Activated naive CD8-positive, alpha-beta T cell (primary cell): ENCODE data around the gene MBD4.
"Not testable (repeated sequence)": the region's sequence is repeated elsewhere in the genome, so short reads cannot be mapped to it uniquely, and the experiment has no call there.

Source experiments
- H3K27ac Mint-ChIP-seq: one replicate; pipeline ENCODE4 v1.8.0; 2021; ENCODE audit warnings: mixed read lengths
- H3K27me3 Mint-ChIP-seq: one replicate; pipeline ENCODE4 v1.8.0; 2021; ENCODE audit warnings: mixed read lengths
- H3K36me3 Mint-ChIP-seq: one replicate; pipeline ENCODE4 v1.8.0; 2021; ENCODE audit warnings: mixed read lengths
- H3K4me1 Mint-ChIP-seq: one replicate; pipeline ENCODE4 v1.8.0; 2021; ENCODE audit warnings: low read depth, mixed read lengths
- H3K4me3 Mint-ChIP-seq: one replicate; pipeline ENCODE4 v1.8.0; 2021; ENCODE audit warnings: mild to moderate bottlenecking, mixed read lengths
- H3K9me3 Mint-ChIP-seq: one replicate; pipeline ENCODE4 v1.8.0; 2021; ENCODE audit warnings: low read depth, mixed read lengths

Gene MBD4

DNA sequence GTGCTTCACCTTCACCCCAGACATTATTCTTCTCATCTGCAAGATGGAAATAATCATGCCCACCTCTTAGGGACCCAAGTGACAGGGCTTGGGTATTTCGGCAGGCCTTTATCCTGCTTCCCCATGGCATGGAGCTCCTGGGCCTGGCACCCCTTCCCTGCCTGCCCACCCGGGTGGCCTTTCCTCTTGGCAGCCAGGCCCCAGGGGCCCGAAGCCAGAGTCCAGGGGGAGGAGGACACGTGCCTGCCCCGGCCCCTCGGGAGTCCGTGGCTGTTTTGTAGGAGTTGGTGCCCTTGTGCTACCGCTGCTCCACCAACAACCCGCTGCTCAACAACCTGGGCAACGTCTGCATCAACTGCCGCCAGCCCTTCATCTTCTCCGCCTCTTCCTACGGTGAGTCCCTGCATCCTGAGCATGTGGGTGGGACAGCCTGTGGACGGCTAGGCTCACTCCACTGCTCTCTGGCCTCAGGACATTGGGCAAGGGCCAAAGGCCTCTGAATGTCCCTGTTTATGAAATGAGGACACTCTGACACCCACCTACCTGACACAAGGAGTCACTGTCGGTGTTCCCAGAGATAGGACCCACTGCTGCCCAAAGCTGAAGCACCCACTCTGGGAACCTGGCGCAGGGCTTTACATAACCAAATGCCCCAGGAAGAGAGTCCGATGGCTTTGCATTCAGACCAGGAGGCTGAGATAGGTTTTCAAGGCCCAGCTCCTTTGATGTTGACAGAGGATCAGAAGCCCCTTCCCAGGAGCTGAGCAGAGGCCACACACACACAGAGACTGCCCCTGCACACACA is 45.8 kb downstream of the MBD4 start:
- H3K4me1 Mint-ChIP-seq, result peaks cover 27% of the 10 kb centered on the region
- H3K9me3 Mint-ChIP-seq, H3K36me3 Mint-ChIP-seq, H3K27ac Mint-ChIP-seq, H3K27me3 Mint-ChIP-seq, H3K4me3 Mint-ChIP-seq: not testable (repeated sequence)

GRCh38 chr3:129393271-129393670 is 46.5 kb downstream of the MBD4 start:
- peaks cover 4% of the 10 kb centered on the region for H3K36me3 Mint-ChIP-seq
- peaks cover 22% of the 10 kb centered on the region for H3K4me1 Mint-ChIP-seq
- H3K27me3 Mint-ChIP-seq, result no peaks in the 10 kb centered on the region
- no peak overlapping the region for H3K4me3 Mint-ChIP-seq
- H3K27ac Mint-ChIP-seq, result no peak overlapping the region
- no peaks in the 10 kb centered on the region for H3K9me3 Mint-ChIP-seq

DNA sequence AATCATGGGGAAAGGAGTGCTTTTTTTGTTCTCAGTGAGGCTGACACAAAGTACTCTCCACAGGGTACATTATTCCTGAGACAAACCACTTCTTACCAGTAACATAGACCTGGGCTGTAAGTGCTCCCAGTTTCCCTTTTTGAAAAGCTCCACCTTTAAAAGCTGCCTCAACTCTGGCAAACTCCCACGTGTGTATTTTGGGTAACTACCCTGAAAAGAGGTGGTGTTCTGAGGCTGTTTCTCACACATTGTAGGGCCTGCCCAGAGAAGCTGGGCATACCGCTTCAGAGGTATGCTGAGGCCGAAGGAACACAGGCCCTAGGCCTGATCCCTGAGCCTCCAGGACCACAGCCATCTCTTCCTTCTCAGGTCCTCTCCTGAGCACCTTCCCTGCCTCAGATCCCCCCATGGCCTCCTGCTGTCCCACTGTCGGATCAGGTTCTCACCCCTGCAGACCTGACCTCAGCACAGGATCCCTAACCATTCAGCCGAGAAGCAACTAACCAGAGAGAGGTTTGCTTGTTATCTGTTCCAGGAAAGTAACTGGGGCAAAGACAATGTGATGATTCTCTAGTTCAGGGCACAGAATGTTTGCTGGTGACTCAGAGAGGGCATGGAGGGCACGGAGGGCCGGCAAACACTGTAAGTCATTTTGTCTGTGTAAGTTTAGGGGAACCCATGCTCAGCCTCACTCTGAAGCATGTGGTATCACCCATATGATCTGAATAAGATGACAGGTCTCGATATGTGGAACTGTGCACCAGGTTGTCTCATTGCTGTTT is 47.5 kb downstream of the MBD4 start:
- peaks cover 12% of the 10 kb centered on the region for H3K36me3 Mint-ChIP-seq

GRCh38 chr3:129391583-129391982 is 48.2 kb downstream of the MBD4 start:
- H3K27me3 Mint-ChIP-seq, H3K4me1 Mint-ChIP-seq, H3K27ac Mint-ChIP-seq, H3K4me3 Mint-ChIP-seq, H3K9me3 Mint-ChIP-seq: not testable (repeated sequence)
- peaks cover 13% of the 10 kb centered on the region for H3K36me3 Mint-ChIP-seq

More for the DNA sequence above, 47.5 kb downstream of the MBD4 start:
- H3K4me1 Mint-ChIP-seq, result peaks cover 13% of the 10 kb centered on the region
- H3K27me3 Mint-ChIP-seq, H3K4me3 Mint-ChIP-seq, H3K9me3 Mint-ChIP-seq, H3K27ac Mint-ChIP-seq: not testable (repeated sequence)

DNA sequence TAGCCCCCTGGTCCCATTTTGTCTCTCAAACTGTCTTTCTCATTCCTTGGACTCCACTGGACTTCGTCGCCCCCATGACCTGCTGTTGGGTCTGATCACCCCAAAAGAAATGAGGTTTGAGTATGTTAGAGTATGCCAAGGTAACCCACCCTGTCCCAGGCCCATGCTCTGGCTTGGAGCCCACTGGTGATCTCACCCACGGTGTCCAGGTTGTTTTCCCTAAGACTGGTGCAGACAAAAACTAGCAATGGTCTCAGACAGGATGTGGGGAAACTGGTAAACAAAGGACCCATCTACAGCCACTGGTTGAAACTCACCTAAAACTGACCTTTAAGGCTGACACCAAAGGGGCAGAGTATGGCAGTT is 50.2 kb downstream of the MBD4 start:
- H3K4me1 Mint-ChIP-seq, result no peaks in the 10 kb centered on the region
- peaks cover 13% of the 10 kb centered on the region for H3K36me3 Mint-ChIP-seq
- no peak overlapping the region for H3K27ac Mint-ChIP-seq
- H3K4me3 Mint-ChIP-seq, result no peak overlapping the region
- H3K9me3 Mint-ChIP-seq, result no peaks in the 10 kb centered on the region
- H3K27me3 Mint-ChIP-seq, result no peaks in the 10 kb centered on the region

DNA sequence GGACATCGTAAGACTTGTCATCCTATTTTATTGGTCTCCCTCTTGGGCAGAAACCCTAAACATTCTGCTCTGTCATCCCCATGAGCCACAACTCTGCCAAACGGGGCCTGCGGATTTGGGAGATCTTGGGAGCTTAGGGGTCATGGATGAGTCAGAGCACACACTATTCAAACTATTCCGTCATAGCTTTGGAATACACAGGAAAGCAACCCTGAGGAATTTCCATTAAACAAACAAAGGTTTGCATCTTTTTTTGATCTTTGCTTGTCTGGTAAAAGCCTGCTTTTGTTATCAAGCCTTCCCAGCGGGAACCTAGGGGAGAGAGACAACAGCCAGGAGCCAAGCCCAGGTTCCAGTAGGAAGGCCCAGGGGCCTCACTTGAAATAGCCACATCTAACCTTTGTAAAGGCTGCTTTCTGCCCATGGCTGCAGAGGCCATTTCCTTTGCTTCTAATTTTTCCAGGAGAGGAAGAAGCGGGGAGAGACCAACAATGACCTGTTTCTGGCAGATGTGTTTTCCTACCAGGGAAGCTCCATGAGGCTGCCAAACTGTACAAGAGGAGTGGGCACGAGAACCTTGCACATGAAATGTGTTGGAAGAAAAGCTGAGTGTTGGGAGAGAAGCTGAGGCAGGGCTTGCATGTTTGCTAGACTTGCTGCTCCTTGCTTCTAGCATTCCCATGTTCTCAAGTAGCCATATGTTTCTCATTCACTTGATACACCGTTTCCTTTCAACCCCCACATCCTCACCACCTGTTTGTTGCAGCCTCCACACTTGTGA is 50.8 kb downstream of the MBD4 start:
- H3K4me3 Mint-ChIP-seq, H3K9me3 Mint-ChIP-seq, H3K27me3 Mint-ChIP-seq, H3K27ac Mint-ChIP-seq, H3K4me1 Mint-ChIP-seq: not testable (repeated sequence)
- H3K36me3 Mint-ChIP-seq, result peaks cover 13% of the 10 kb centered on the region

- Mint-ChIP-seq H3K27me3 (no peaks in the 10 kb centered on the region), H3K9me3 (no peaks in the 10 kb centered on the region), H3K4me3 (no peak overlapping the region), H3K4me1 (no peaks in the 10 kb centered on the region), H3K36me3 (peaks cover 13% of the 10 kb centered on the region), H3K27ac (no peak overlapping the region)
Observed at GRCh38 chr3:129387487-129387886, 52.3 kb downstream of the MBD4 start.

- H3K9me3 Mint-ChIP-seq, result no peaks in the 10 kb centered on the region
- no peaks in the 10 kb centered on the region for H3K4me1 Mint-ChIP-seq
- H3K4me3 Mint-ChIP-seq, result no peak overlapping the region
- H3K27ac Mint-ChIP-seq, result no peak overlapping the region
- no peaks in the 10 kb centered on the region for H3K27me3 Mint-ChIP-seq
- H3K36me3 Mint-ChIP-seq, result peaks cover 13% of the 10 kb centered on the region
Observed at GRCh38 chr3:129386984-129387383, 52.8 kb downstream of the MBD4 start.

- H3K9me3 Mint-ChIP-seq, H3K27me3 Mint-ChIP-seq, H3K4me3 Mint-ChIP-seq, H3K4me1 Mint-ChIP-seq, H3K27ac Mint-ChIP-seq: not testable (repeated sequence)
- H3K36me3 Mint-ChIP-seq, result peaks cover 10% of the 10 kb centered on the region
Observed at GRCh38 chr3:129385507-129385906, 54.2 kb downstream of the MBD4 start.

DNA sequence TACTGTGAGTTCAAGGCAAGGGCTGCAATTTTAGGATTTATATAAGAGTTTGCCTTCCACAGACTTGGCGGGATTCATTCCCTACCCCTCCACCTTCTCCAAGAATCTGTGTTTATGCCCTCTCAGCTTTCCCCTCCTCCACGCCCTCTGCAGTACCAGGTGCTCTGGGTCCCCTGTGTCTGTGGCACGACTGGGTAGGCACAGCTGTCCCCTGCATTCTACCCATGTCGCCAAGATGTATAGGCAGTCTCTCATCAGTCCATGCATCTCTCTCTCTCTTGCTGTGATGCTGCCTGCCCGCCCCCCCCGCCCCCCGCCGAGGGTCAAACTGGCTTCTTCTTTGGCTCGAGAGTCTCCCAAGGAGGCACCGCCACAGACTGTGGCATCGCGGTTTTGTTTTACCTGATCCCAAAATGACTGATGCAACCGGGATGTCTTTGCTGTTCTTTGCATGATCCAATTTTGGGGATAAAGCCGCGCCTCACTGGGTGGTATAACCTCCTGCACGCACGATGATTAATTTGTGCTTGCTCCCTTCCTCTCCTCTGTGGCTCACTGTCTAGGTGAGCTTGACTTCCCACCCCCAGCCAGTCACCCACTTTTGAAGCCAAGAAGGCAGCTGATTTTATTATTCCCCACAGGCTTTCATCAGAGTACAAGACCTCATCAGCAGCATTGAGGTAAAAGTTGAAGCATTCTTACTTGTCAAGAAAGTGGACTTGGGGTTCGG is 55.0 kb downstream of the MBD4 start:
- H3K4me1 Mint-ChIP-seq, result no peaks in the 10 kb centered on the region
- no peak overlapping the region for H3K4me3 Mint-ChIP-seq
- H3K36me3 Mint-ChIP-seq, result peaks cover 10% of the 10 kb centered on the region
- no peaks in the 10 kb centered on the region for H3K9me3 Mint-ChIP-seq
- no peaks in the 10 kb centered on the region for H3K27me3 Mint-ChIP-seq
- H3K27ac Mint-ChIP-seq, result no peak overlapping the region

DNA sequence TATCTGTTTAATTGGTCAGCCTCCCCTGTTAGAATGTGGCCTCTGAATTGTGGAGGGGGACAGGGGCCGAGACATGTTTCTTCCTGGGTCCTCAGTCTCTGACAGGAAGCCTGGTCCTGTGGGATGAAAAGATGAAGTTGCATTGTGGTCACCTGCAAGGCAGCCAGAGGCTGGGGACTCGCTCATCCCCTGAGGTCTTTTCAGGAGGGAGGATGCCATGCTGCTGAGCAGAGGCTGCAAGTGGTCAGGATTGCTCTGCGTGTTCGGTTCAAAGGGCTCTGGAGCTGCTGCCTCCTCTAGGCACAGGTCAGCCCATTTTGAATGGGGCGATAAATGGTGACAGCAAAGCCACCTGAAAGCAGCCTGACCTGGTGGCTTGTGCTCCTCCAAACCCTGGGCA is 55.6 kb downstream of the MBD4 start:
- not testable (repeated sequence) for H3K36me3 Mint-ChIP-seq, H3K27me3 Mint-ChIP-seq, H3K4me1 Mint-ChIP-seq, H3K27ac Mint-ChIP-seq, H3K4me3 Mint-ChIP-seq, H3K9me3 Mint-ChIP-seq

DNA sequence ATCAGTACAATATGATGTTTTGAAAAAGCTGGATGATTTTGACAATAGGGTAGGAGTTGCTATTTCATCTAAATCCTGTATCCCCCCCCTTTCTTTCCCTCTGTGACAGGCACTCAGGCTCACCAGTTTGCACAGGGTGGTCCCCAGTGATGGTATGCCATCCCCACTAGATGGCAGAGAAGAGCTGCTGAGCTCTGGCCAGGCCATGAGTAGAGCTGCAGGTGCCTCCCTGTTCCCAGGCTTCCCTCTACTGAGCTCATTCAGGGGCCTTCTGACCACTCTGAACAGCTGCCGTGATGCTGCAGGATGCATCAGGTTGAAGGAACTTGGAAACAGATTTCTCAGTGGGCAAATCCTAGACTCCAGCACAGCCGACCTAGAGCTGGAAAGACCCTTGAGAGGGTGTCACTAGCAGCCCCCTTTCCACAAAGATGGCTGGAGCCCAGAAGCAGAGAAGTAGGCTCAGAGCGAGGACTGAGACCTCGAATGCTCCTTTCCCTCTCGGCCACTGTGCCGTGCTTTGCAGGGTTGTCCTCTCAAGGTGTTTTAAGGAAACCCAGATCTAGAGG is 56.4 kb downstream of the MBD4 start:
- Mint-ChIP-seq H3K9me3 (no peaks in the 10 kb centered on the region), H3K4me3 (no peak overlapping the region), H3K4me1 (no peaks in the 10 kb centered on the region), H3K27ac (no peak overlapping the region), H3K36me3 (peaks cover 10% of the 10 kb centered on the region), H3K27me3 (no peaks in the 10 kb centered on the region)

DNA sequence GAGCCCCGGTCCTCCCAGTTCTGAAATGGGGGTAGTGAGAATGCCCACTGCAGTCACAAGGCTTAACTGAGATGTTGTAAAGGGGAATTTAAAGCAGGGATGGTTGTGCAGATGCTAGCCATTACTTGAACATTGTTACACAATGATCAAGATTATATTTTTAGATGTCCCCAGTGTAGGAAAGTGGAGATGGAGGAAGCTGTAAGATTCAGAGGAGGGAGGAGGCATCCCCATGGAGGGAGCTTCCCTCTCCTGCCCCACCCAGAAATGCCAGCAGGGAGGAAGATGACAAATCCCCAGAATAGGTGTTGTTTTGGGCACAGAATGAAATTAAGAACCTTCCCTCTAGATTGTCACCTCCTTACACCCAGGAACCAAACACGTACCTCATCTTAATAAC is 57.4 kb downstream of the MBD4 start:
- no peaks in the 10 kb centered on the region for H3K27me3 Mint-ChIP-seq
- no peak overlapping the region for H3K4me3 Mint-ChIP-seq
- peaks cover 2% of the 10 kb centered on the region for H3K36me3 Mint-ChIP-seq
- no peaks in the 10 kb centered on the region for H3K4me1 Mint-ChIP-seq
- H3K9me3 Mint-ChIP-seq, result no peaks in the 10 kb centered on the region
- no peak overlapping the region for H3K27ac Mint-ChIP-seq
